Esophagus squamous epithelium (tissue), 4 donors: ENCODE measurements around the gene TTC32.

Source experiments
- CTCF ChIP-seq, 6 experiments: fragments of 450-650 bp in 4 of 6; fragments of 200-600 bp in 2 of 6; sonication (generic) in 2 of 6; IDR thresholded peaks; one replicate each; pipeline ENCODE4 v1.5.1; 2016 to 2019; ENCODE audit warnings: antibody characterized with exemption in 6 of 6, mild to moderate bottlenecking in 4 of 6, moderate library complexity in 4 of 6
- POLR2A ChIP-seq, 4 donors: fragments of 450-650 bp; IDR thresholded peaks; one replicate each; pipeline ENCODE4 v1.6.1; 2017; ENCODE audit warnings: antibody characterized with exemption in 4 of 4, mild to moderate bottlenecking in 4 of 4, moderate library complexity in 3 of 4

GRCh38 chr2:19885791-19886190 lies 16.0 kb downstream of the TTC32 start:
- TF ChIP-seq CTCF (IDR thresholded peaks at IDR 0.05) (no peak), POLR2A (IDR thresholded peaks at IDR 0.05) (no peak)
